LNCaP clone FGC (cell line): ENCODE measurements around the gene HJURP.

ENCODE experiments used
- DNase-seq: peaks from one replicate; pipeline ENCODE4 v3.0.0-alpha.2; 2011; ENCODE audit warnings: low read depth
- H3K4me3 ChIP-seq: 2 replicates; pipeline ENCODE4 v1.5.1; 2011; ENCODE audit warnings: mild to moderate bottlenecking, low read depth, low read length, control low read depth
- CTCF ChIP-seq: IDR thresholded peaks from 2 replicates; pipeline ENCODE4 v1.5.1; 2012; ENCODE audit warnings: mild to moderate bottlenecking; ENCODE audit not compliant: control insufficient read depth, insufficient read depth; ENCODE audit errors: extremely low read depth

HJURP gene

GRCh38 chr2:233844064-233844807 is 10.1 kb downstream of the HJURP start:
- TF ChIP-seq CTCF: no peak
- H3K4me3 ChIP-seq: no peak overlapping the region
- no peak for DNase-seq

GRCh38 chr2:233841183-233841582 is 13.2 kb downstream of the HJURP start:
- H3K4me3 ChIP-seq: no peak overlapping the region
- DNase-seq: no peak
- no peak for TF ChIP-seq CTCF

- no peak overlapping the region for H3K4me3 ChIP-seq
- no peak for TF ChIP-seq CTCF
- no peak for DNase-seq
These were observed 13.8 kb downstream of the HJURP start for GRCh38 chr2:233840520-233840919.

- H3K4me3 ChIP-seq: no peak overlapping the region
- DNase-seq: no peak
- TF ChIP-seq CTCF: no peak
These were observed 14.9 kb downstream of the HJURP start for GRCh38 chr2:233839447-233839820.

- no peak overlapping the region for H3K4me3 ChIP-seq
- no peak for DNase-seq
- TF ChIP-seq CTCF: no peak
These were observed 15.4 kb downstream of the HJURP start for GRCh38 chr2:233838726-233839446.

GRCh38 chr2:233838251-233838650 is 16.1 kb downstream of the HJURP start:
- no peak for DNase-seq
- TF ChIP-seq CTCF: no peak
- H3K4me3 ChIP-seq: no peak overlapping the region
